GM18909 (cell line): ENCODE results near the gene NR5A2.

Experiments used
- ATAC-seq: cut with Tn5 transposase; IDR thresholded peaks from one replicate; pipeline ENCODE4 v1.9.1; 2021; ENCODE audit warnings: mild to moderate bottlenecking; ENCODE audit not compliant: unreplicated experiment, poor library complexity

NR5A2 gene

DNA sequence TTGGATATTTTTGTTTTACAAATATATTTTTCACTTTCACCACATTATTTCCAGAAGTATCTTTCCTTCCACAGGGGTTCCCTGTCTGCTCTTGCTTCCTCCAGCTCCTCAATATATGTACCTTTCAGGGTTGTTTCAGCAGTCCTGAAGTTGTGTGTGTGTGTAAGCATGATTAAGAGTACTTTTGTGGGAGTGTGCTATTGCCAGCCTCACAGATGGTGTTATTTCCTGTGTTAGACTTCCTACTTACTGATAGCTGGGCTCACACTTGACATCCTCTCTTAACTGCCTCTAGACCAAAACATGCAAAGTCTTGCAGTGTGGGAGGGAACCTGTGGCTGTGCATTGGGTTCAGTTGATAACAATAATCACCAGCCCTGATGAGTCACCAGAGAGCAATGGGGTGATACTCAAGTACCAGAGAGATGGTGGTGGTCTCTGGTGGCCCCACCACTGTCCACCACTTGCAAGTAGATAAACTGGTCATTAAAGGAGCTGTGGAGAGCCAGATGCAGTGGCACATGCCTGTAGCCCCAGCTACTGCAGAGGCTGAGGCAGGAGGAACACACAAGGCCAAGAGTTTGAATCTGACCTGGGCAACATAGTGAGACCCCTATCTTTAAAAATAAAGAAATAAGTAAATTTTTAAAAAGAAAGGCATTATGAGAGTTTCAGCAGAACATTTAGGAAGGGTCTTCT lies 126.7 kb downstream of the NR5A2 start:
- ATAC-seq: peak; percentile 94

DNA sequence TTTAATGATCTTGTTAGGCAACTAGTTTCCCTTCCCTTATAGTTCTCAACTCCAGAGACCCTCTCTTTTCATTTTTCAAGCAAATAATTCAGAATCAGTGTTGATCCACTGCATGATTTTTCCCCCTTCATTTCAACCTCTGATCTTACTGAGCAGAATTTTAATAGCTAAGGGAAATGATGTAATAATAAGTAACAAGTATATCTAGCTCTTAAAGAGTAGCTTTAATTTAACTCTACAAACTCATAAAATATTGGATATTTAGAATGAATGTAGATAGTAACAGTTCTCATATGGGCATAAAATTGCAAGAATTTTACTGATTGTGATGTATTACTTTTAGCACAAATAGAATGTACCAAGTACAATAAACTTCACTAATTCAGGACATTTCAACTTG lies 130.2 kb downstream of the NR5A2 start:
- no peak for ATAC-seq

DNA sequence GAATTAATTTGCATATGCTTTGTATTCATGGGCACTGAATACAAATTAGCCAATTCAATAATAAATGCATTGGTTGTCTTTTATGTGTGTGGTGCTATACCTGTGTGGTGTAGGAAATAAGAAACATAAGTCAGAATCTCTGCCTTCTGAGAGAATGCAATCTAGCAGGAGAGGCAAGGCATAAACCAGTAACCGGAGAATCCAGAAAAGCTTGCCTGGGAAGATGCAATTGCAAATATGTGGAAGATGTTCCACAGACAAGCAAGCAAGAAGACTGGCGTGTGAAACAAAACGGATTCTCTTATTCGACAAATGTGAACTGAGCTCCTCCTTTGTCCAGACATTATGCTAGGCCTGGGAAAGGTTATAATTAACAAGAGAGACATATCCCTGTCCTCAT lies 134.3 kb downstream of the NR5A2 start:
- ATAC-seq: no peak

DNA sequence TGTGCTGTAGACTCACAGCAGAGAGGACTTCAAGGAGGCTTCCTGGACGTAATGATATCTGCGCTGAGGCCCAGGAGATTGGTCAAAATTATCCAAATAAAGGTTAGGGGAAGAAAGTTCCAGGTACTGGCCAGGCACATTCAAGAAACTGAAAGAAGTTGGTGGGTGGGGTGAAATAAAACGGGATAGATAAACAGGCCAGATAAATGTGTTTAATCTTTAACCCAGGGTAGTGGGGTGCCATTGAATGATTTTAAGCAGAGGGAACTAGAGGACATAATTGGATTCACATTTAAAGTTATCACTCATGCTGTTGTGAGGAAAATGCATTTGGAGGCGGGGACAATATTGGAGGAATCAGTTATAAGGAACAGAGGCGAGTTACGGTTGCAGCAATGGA lies 134.7 kb downstream of the NR5A2 start:
- ATAC-seq: no peak

DNA sequence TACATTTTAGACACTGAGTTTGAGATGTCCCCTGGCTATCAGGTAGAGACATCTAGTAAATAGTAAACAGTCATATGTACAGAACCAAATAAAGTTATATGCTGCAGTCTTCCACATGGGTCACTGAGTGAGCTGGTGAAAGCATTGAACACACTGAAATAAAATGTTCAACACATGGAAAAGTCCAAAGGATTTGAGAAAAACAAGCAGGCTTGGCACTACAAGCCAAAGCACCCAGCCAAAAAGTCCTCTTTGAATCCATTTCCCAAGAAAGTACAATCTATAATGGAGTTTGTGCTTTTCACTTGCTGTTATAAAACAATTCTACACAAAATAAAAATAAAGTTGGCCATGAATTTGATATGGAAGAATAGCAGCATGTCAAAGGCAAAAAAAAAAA lies 135.4 kb downstream of the NR5A2 start:
- ATAC-seq: no peak

DNA sequence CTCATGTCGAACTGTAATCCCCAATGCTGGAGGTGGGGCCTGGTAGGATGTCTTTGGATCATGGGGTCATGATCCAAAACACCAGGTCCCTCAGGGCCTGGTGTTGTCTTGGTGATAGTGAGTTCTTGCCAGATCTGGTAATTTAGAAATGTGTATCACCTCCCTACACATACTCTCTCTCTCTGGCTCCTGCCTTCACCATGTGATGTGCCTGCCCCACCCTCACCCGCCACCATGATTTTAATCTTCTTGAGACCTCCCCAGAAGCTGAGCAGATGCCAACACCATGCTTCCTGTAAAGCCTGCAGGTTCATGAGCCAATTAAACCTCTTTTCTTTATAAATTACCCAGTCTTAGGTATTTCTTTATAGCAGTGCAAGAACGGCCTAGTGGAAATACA lies 136.4 kb downstream of the NR5A2 start:
- no peak for ATAC-seq

DNA sequence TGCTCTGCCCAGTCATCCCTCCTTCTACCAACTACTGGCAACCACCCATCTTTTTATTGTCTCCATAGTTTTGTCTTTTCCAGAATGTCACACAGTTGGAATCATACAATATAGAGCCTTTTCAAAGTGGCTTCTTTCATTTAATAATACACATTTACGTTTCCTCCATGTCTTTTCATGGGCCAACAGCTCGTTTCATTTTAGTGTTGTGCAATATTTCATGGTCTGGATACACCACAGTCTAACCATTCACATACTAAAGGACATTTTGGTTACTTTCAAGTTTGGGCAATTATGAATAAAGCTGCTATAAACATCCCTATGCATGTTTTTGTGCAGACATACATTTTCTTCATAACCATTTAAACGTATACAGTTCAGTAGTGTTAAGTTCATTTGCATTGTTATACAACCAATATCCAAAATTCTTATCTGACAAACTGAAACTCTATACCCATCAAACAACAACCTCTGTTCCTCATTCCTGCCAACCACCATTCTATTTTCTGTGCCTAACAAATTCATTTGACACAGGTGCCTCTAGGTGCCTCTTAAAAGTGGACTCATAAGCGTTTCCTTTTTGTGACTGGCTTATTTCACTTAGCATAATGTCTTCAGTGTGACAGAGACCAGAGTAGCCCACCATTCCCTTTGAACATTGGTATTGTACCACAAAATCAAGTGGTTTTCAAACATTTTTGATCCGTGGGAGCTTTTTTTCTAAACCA lies 138.1 kb downstream of the NR5A2 start:
- no peak for ATAC-seq

DNA sequence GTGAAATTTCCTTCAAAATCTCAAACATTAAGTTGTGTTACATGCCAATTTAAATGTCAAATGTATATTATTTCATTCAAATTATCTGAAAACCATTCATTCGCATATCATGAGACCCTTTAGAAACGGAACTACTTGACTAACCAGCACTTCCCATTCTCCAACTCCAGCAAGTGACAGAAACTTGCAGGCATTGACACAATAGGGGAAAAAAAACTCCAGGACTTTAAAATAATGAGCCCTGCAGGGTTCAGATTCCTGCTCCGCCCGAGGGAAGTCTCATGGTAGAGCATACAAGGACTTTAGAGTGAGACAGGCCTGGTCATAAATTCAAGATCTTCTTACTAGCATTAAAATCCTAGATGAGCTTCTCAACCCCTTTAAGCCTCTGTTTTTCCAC lies 138.9 kb downstream of the NR5A2 start:
- ATAC-seq: no peak

DNA sequence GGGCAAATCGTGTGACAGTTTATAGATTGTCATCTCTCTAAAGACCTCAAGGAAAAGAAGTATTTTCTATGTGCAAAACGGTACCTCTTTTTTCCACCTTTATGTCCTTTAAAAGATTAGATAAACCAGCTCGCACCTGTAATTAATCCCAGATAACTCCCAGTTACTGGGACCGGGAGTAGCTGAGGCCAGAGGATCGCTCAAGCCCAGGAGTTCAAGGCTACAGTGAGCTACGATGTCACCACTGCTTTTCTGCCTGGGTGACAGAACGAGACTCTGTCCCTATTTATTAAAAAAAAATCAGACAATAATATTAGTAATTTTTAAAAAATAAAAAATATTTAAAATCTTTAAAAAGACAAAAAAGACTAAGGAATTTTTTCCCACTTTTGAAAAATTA lies 141.4 kb downstream of the NR5A2 start:
- ATAC-seq: no peak

DNA sequence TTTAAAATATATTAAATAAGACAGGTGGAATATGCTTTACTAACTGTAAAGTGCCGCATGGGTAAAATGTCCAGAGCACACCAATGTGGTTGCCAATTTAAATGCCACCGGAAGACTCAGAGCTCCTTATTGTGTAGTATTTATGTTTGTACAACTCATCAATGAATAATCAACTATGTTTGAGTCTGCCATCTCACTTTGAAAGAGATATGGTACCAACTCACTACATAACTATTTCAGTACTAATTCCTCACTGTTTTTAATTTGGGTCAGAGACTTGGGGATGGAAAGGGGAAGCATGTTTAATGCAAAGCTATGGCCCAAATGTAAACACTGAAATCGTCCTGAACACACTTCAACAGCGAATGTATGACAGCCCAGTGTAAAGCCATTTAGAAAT lies 144.8 kb downstream of the NR5A2 start:
- ATAC-seq: no peak

DNA sequence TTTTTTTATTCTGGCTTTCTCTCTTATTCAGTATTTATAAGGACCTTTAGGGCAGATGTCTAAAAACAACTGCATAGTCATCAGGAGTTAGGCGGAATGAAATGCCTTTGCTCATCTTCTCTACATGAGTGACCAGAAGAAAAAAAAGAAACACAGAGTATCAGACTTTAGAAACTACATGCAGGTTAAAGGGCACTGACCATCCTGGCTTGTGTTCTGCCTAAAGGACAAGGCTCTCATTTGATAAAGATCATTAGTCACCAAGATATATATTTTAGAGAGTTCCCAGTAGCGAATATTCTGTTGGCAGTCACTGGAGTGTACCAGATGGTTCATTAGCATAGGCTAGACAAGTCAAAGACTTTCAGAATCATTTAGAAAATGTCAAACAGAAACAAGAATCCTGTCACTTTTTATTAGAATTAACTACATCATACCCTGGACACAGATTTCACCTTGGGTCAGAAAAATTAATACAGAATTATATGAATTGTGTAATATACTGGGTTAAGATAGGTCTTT lies 145.6 kb downstream of the NR5A2 start:
- ATAC-seq: no peak

DNA sequence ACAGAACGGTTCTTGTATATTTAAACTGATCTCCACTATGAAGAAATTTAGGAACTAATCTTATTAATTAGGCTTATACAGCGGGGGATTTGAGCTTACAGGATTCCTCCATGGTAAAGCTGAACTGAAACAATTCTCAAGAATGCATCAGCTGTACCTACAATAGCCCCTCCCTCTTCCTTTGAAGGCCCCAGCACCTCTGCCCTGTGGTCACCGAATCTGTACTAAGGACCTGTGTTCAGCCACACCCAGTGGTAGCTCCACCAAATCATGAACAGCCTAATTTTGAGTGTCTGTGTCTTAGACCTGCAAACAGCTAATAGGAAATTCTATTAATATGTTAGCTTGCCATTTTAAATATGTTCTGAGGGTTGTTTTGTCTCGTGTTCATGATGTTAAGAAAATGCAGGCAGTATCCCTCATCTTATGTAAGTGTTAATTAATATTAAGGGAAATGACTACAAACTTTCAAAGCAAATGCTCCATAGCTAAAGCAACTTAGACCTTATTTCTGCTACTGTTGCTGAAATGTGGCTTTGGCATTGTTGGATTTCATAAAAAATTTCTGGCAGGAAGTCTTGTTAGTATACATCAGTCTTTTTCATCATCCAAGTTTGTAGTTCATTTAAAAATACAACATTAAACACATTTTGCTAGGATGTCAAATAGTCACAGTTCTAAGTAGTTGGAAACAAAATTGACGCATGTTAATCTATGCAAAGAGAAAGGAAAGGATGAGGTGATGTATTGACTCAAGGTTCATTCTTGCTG lies 147.2 kb downstream of the NR5A2 start:
- ATAC-seq: no peak

DNA sequence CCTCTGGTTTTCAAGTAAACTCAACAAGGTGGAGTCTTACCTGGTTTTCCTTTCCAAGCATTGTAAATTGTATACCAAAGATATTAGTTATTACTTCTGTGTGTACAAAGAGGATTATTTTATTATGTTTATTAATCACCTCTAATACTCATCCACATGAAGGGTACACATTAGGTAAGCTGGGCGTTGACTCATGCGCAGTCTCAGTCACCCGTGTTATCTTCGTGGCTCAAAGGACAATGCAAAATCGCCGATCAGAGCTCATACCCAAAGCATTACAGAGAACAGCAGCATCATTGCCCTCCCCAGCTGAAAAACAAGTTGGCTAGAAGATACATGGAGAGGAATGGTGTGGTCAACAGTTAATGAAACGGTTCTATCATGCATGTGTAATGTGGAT lies 148.7 kb downstream of the NR5A2 start:
- no peak for ATAC-seq

DNA sequence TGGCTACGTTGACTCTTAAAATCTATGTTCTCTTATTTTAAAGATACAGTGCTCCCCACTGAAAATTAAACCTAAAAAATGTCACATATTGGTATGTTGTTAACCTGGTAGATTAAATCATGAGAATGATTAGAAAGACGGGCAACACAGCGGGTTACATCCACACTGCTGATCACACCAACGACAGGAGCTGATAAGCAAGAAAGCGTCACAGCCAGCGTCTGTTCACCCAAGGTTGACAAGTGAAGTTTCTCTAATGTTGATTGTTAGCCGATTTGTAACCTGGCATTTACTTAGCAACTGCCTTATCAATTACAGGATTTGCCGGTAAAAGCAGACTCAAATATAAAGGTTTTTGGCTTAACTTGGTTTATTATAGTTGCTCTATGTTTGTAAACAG lies 149.3 kb downstream of the NR5A2 start:
- no peak for ATAC-seq

DNA sequence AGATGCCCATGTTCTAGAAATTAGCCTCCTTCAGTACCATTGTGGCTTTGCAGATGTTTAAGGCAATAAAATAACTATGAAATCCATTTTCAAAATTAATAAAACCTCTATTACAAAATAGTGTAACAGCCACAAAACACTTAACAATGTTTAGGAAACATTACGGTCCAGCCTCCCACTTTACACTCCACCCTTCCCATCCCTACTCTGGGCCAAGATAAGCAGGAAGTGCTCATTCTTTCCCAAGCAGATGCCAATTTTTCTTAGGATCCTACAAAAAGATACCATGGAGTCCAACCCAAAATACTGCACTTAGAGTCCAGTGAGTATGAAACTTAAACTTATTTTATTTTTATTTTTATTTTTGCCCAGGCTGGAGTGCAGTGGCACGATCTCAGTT lies 150.8 kb downstream of the NR5A2 start:
- ATAC-seq: no peak

DNA sequence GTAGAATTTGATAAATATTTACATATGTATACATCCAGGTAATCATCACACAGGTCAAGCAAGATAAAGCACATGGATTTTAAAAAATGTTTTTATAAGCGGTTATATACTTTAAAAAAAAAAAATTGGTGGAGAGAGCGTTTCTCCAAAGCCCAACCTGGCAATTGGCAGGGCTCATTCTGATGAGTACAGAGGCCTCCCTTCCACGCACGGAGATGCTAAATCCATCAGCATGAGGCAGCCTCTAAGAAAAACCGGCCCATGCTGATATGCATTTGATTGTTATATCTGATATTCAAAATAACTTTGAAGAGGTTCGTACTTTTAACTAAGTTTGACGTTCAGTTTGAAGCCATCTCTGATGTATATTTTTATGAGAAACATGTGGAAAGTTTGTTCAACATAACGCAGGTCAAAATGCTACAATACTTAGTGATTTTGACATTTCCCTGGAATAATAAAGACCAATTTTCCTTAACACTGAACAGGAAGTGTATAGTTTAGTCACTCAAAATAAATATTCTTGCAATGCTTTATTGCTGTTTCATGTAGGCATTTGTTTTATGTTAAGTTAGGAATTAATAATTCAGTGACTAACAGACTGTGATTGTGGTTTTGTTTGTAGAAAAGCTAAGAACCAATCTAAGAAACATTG lies 151.7 kb downstream of the NR5A2 start:
- no peak for ATAC-seq

DNA sequence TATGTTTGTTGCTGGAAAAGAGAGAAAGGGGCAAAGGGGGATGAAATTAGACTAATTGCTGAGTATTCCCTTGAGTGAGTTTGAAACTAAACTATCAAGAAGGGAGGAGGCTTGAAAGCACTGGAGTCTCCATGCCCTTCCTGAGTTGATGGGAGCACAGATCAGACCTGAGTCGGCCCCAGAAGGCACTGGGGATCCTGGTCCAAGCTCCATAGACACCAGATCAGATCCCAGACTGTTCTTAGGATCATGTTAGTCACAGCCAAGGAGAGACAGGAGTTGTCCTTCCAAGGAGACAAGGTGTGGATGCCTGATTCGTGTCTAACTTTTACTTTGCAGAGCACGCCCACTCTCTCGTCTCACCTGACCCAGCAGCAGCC lies 152.3 kb downstream of the NR5A2 start:
- no peak for ATAC-seq

DNA sequence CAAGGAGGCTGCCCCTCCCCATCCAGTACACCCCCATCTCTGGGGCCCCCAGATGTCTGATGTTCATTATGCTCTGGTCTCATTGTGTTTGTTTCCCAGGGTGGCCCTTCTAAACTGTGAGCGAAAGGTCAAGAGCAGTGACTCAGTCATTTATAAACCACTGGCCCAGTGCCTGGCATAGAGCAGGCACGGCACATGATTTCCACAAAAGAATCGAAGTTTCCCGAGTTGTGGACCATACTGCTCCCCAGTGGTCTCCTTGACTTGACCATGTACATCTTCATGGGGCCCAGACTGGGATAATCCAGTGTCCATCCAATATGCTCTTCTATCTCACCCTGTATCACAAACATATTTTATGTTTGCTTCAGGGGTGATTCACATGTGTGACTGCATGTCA lies 153.3 kb downstream of the NR5A2 start:
- ATAC-seq: no peak

DNA sequence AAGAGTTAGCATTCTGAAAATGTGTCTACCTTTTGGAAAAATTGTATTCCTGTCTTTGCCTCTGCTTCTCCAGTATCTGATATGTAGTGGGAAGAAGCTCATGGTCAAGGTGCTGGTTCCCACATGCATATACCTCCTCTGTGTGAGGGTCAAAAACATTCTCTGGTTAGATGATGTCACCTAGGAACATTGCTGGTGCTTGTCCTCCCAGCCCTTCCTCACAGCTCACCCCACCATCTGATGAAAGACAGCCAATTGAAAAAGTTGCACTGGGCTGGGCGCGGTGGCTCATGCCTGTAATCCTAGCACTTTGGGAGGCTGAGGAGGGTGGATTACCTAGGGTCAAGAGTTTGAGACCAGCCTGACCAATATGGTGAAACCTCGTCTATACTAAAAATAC lies 154.4 kb downstream of the NR5A2 start:
- ATAC-seq: no peak

DNA sequence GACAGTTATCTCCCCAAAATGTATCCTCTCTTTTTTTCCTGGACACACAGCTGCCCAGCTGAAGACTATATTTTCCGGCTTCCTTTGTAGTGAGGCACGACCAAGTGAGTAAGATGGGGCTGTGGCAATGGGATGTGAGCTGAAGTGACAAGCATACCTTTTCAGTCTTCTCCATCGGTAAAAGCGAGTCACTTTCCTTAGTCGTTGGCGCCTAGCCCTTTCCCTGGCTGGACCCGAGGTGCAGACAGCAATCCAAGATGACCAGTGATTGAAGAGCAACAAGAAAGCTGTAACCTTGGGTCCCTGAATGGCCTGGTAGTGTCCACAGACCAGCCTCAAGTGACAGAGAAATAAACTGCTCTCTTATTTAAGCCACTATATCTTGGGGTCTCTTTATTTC lies 155.2 kb downstream of the NR5A2 start:
- no peak for ATAC-seq

DNA sequence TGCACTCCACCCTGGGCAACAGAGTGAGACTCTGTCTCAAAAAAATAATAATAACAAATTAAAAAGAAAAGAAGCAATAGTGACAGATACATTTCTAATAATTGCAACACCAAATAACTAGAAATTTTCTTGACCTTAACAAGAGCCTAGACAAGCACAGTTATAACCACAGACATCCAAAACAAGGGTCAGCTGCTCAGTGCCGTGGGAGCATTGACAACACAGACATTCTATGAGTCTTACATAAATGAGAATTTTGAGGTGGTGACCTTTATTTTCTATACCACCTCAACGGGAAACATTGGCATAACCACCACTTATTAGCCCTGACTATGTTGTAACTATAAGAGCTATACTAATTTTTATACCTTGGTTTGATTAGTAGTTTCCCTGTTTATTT lies 156.1 kb downstream of the NR5A2 start:
- no peak for ATAC-seq
